DND-41 (cell line): ENCODE data around the gene COMTD1.

Source experiments
- EZH2 ChIP-seq: IDR thresholded peaks from 3 replicates; pipeline ENCODE4 v1.6.1; 2012; ENCODE audit warnings: borderline replicate concordance, low read depth, mild to moderate bottlenecking, moderate library complexity, low read length, inconsistent platforms; ENCODE audit not compliant: severe bottlenecking
- TF ChIP-seq, protein P1 (sequence below): IDR thresholded peaks from 2 replicates; pipeline ENCODE4 v1.5.1; 2012; ENCODE audit warnings: borderline replicate concordance, low read length, moderate library complexity, mild to moderate bottlenecking; ENCODE audit not compliant: poor library complexity, severe bottlenecking; ENCODE audit errors: extremely low read depth

DNA sequence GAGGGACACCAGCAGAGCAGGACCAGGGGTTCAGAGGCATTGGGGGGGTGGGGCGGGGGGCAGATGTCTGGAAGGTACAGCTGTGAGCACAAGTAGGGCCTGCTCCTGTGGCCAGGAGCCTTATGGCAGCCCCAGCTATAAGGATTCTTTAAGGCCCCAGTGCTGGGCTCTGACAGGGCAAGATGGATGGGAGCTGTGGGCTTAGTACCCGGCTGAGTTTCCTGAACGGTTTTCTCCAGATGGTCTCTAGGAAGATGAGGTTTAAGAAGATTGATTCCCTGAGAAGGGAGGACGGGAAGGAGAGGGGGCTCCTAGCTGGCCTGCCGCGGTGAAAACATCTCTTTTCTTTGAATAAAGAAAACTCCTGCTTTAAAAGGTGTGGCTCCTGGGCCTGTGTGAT, 30.1 kb upstream of the COMTD1 start:
- TF ChIP-seq, protein P1, sequence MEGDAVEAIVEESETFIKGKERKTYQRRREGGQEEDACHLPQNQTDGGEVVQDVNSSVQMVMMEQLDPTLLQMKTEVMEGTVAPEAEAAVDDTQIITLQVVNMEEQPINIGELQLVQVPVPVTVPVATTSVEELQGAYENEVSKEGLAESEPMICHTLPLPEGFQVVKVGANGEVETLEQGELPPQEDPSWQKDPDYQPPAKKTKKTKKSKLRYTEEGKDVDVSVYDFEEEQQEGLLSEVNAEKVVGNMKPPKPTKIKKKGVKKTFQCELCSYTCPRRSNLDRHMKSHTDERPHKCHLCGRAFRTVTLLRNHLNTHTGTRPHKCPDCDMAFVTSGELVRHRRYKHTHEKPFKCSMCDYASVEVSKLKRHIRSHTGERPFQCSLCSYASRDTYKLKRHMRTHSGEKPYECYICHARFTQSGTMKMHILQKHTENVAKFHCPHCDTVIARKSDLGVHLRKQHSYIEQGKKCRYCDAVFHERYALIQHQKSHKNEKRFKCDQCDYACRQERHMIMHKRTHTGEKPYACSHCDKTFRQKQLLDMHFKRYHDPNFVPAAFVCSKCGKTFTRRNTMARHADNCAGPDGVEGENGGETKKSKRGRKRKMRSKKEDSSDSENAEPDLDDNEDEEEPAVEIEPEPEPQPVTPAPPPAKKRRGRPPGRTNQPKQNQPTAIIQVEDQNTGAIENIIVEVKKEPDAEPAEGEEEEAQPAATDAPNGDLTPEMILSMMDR, result no peak
- no peak for TF ChIP-seq EZH2
